Smooth muscle cell of trachea (primary cell): ENCODE data around the gene NIPAL4. TPM values are rescaled to one million over a fixed set of nuclear protein-coding genes. Genes with fewer than 3 reads are reported as not detected.

Source experiments
- total RNA-seq: library from RNA; depleted of rRNA; stranded (reverse); fragments of >200 nt; gene quantifications from 2 replicates; pipeline ENCODE4 v1.2.1, GENCODE V29; 2014

Gene NIPAL4
- under 0.01 TPM in 1 of 2 replicates, not detected in the other for total RNA-seq

GRCh38 chr5:157459715-157460599 is at the start of gene NIPAL4:
Gene NIPAL4 (plus strand): TSS chr5:157460213. CDS start chr5:157460321, 108 bp downstream.

Other genes with a start within 250 kb of the NIPAL4 start
- 4.2 and 28.1 TPM in 2 replicates for gene CYFIP2, start 194.1 kb upstream of the NIPAL4 start, total RNA-seq
- 9.7 and 14.2 TPM in 2 replicates for gene ADAM19, start 115.6 kb downstream of the NIPAL4 start, total RNA-seq
- gene SOX30, start 192.2 kb downstream of the NIPAL4 start, total RNA-seq = under 0.01 TPM in 1 of 2 replicates, not detected in the other
- gene C5orf52, start 211.3 kb downstream of the NIPAL4 start, total RNA-seq = not detected in 2 replicates